SK-N-SH (cell line): Measurements from ENCODE around the gene DLG2. TPM values are rescaled to one million over a fixed set of nuclear protein-coding genes. Genes with fewer than 3 reads are reported as not detected.

Experiments used
- CTCF ChIA-PET: fragments of 300-600, 350-600 bp; formaldehyde crosslinking; extraction: SDS; loops from one replicate; lab custom pipeline; 2021; lab: Yijun Ruan, JAX
- POLR2A ChIA-PET: fragments of 350-600 bp; sonication (Branson Sonifier 250); formaldehyde crosslinking; extraction: SDS; loops from one replicate; lab custom pipeline; 2020; ENCODE audit warnings: antibody characterized with exemption, inconsistent platforms; lab: Yijun Ruan, JAX
- DNase-seq: peaks from one replicate; pipeline ENCODE4 v3.0.0; 2012
- H2AFZ ChIP-seq: fragments of 200-600 bp; sonication (generic); 2 replicates; pipeline ENCODE4 v1.8.1; 2016; ENCODE audit warnings: antibody characterized with exemption, mild to moderate bottlenecking, low read depth
- H3F3A ChIP-seq: fragments of 200-600 bp; sonication (generic); replicated peaks from 2 replicates; pipeline ENCODE3; 2016; ENCODE audit warnings: antibody characterized with exemption, mild to moderate bottlenecking; ENCODE audit not compliant: insufficient read depth
- H3K27ac ChIP-seq, 2 experiments: fragments of 200-500 bp in 1 of 2; fragments of 200-600 bp in 1 of 2; sonication (Bioruptor generic) in 1 of 2; sonication (generic), shearing (Covaris generic) in 1 of 2; 2 replicates each; pipeline versions ENCODE4 v1.5.1 to v1.6.1; 2014 to 2016; ENCODE audit warnings: low read depth in 2 of 2, inconsistent platforms in 1 of 2, low read length in 1 of 2, mild to moderate bottlenecking in 1 of 2, mixed read lengths in 1 of 2
- H3K27me3 ChIP-seq: fragments of 200-600 bp; sonication (generic), shearing (Covaris generic); 2 replicates; pipeline ENCODE4 v1.6.1; 2016; ENCODE audit warnings: mixed run types; ENCODE audit not compliant: insufficient read depth
- H3K36me3 ChIP-seq, 2 experiments: fragments of 200-500 bp in 1 of 2; fragments of 200-600 bp in 1 of 2; sonication (Bioruptor generic) in 1 of 2; sonication (generic) in 1 of 2; replicated peaks in 1 of 2; 2 replicates each; pipeline versions ENCODE3 to v1.5.1; 2014 to 2016; ENCODE audit warnings: low read length in 1 of 2, mild to moderate bottlenecking in 1 of 2; ENCODE audit not compliant: insufficient read depth in 2 of 2, control insufficient read depth in 1 of 2
- H3K4me1 ChIP-seq, 2 experiments: fragments of 200-500 bp in 1 of 2; fragments of 200-600 bp in 1 of 2; sonication (Bioruptor generic) in 1 of 2; sonication (generic), shearing (Covaris generic) in 1 of 2; 2 replicates each; pipeline versions ENCODE4 v1.5.1 to v1.6.1; 2014 to 2016; ENCODE audit warnings: low read depth in 1 of 2, low read length in 1 of 2, mixed run types in 1 of 2; ENCODE audit not compliant: insufficient read depth in 2 of 2, control insufficient read depth in 1 of 2
- H3K4me2 ChIP-seq: fragments of 200-600 bp; sonication (generic), shearing (Covaris generic); 2 replicates; pipeline ENCODE4 v1.6.1; 2017; ENCODE audit warnings: mixed run types
- H3K4me3 ChIP-seq, 2 experiments: fragments of 200-500 bp in 1 of 2; fragments of 200-600 bp in 1 of 2; sonication (Bioruptor generic) in 1 of 2; sonication (generic), shearing (Covaris generic) in 1 of 2; 2 replicates each; pipeline versions ENCODE4 v1.5.1 to v1.8.1; 2014 to 2016; ENCODE audit warnings: low read depth in 2 of 2, inconsistent platforms in 1 of 2, low read length in 1 of 2, mild to moderate bottlenecking in 1 of 2, mixed read lengths in 1 of 2, moderate library complexity in 1 of 2
- H3K79me2 ChIP-seq: fragments of 200-600 bp; sonication (generic); 2 replicates; pipeline ENCODE4 v1.8.1; 2017; ENCODE audit warnings: mild to moderate bottlenecking; ENCODE audit not compliant: insufficient read depth
- H3K9ac ChIP-seq: fragments of 200-600 bp; sonication (generic); 2 replicates; pipeline ENCODE4 v1.6.1; 2017; ENCODE audit warnings: mixed run types
- H3K9me2 ChIP-seq: fragments of 200-600 bp; sonication (generic); 2 replicates; pipeline ENCODE4 v1.6.1; 2017; ENCODE audit warnings: mixed run types
- H3K9me3 ChIP-seq: fragments of 200-600 bp; sonication (generic); 2 replicates; pipeline ENCODE4 v1.6.1; 2017; ENCODE audit warnings: mixed run types, mild to moderate bottlenecking, moderate library complexity
- H4K20me1 ChIP-seq: fragments of 200-600 bp; sonication (generic); 2 replicates; pipeline ENCODE4 v1.6.1; 2017; ENCODE audit warnings: mild to moderate bottlenecking, mixed run types; ENCODE audit not compliant: insufficient read depth
- CHD2 ChIP-seq: fragments of 150-350 bp; IDR thresholded peaks from 2 replicates; pipeline ENCODE4 v1.6.1; 2018; ENCODE audit warnings: low read length; ENCODE audit not compliant: partially characterized antibody
- ELF1 ChIP-seq: IDR thresholded peaks from 2 replicates; pipeline ENCODE4 v1.4.0; 2012
- EP300 ChIP-seq, 2 experiments: IDR thresholded peaks; 2 replicates each; pipeline versions ENCODE4 v1.4.0 to v1.6.1; 2012; ENCODE audit warnings: borderline replicate concordance in 1 of 2, low read depth in 1 of 2, low read length in 1 of 2
- EZH2phosphoT487 ChIP-seq: fragments of 200-600 bp; sonication (generic); IDR thresholded peaks from 2 replicates; pipeline ENCODE4 v1.6.1; 2017; ENCODE audit warnings: low read depth, mixed run types, mild to moderate bottlenecking, antibody characterized with exemption, moderate library complexity, borderline replicate concordance
- FOSL2 ChIP-seq: IDR thresholded peaks from 2 replicates; pipeline ENCODE4 v1.4.0; 2012; ENCODE audit warnings: low read depth, mild to moderate bottlenecking, moderate library complexity, borderline replicate concordance
- FOXJ3 ChIP-seq: sonication (generic); formaldehyde crosslinking; IDR thresholded peaks from 2 replicates; pipeline ENCODE4 v1.5.1; 2020; ENCODE audit warnings: mild to moderate bottlenecking, missing genetic modification reagents
- FOXM1 ChIP-seq: IDR thresholded peaks from 2 replicates; pipeline ENCODE4 v1.4.0; 2012; ENCODE audit warnings: low read depth, mild to moderate bottlenecking
- IRF3 ChIP-seq: fragments of 150-350 bp; IDR thresholded peaks from 2 replicates; pipeline ENCODE4 v1.6.1; 2016; ENCODE audit warnings: mild to moderate bottlenecking, low read depth, low read length
- MEF2A ChIP-seq: IDR thresholded peaks from 2 replicates; pipeline ENCODE4 v1.4.0; 2012; ENCODE audit warnings: low read depth, borderline replicate concordance
- MXI1 ChIP-seq: IDR thresholded peaks from 2 replicates; pipeline ENCODE4 v1.6.1; 2012; ENCODE audit warnings: mild to moderate bottlenecking, low read depth, low read length, improper control_type of control experiment
- NRF1 ChIP-seq: IDR thresholded peaks from 2 replicates; pipeline ENCODE4 v1.6.1; 2012; ENCODE audit warnings: low read depth, mild to moderate bottlenecking, low read length
- POLR2AphosphoS5 ChIP-seq: IDR thresholded peaks from 2 replicates; pipeline ENCODE4 v1.6.1; 2012; ENCODE audit warnings: low read depth, low read length
- RCOR1 ChIP-seq: fragments of 150-350 bp; IDR thresholded peaks from 2 replicates; pipeline ENCODE4 v1.6.1; 2017; ENCODE audit warnings: antibody characterized with exemption, low read length
- RFX5 ChIP-seq: IDR thresholded peaks from 2 replicates; pipeline ENCODE4 v1.6.1; 2012; ENCODE audit warnings: mild to moderate bottlenecking, improper control_type of control experiment, low read length
- RXRA ChIP-seq: IDR thresholded peaks from 2 replicates; pipeline ENCODE4 v1.4.0; 2012; ENCODE audit warnings: low read depth, mild to moderate bottlenecking, borderline replicate concordance
- SMC3 ChIP-seq: IDR thresholded peaks from 2 replicates; pipeline ENCODE4 v1.6.1; 2012; ENCODE audit warnings: low read depth, low read length, improper control_type of control experiment
- TAF1 ChIP-seq: IDR thresholded peaks from 2 replicates; pipeline ENCODE4 v1.6.1; 2012; ENCODE audit warnings: low read depth, mild to moderate bottlenecking, low read length, moderate library complexity, borderline replicate concordance
- TEAD4 ChIP-seq: IDR thresholded peaks from 2 replicates; pipeline ENCODE4 v1.4.0; 2012; ENCODE audit warnings: mild to moderate bottlenecking, borderline replicate concordance; ENCODE audit not compliant: insufficient read depth
- YY1 ChIP-seq: IDR thresholded peaks from 2 replicates; pipeline ENCODE4 v1.4.0; 2012; ENCODE audit warnings: low read depth, mild to moderate bottlenecking
- WGBS: methylation state at CpG from one replicate; pipeline ENCODE4 v1.1.6; 2017; ENCODE audit warnings: low lambda C conversion rate; 5-methylcytosine and 5-hydroxymethylcytosine counted together
- polyA plus RNA-seq, 3 experiments: library from polyadenylated mRNA; depleted of rRNA; stranded (reverse); fragments of >200 nt; gene quantifications; 2 replicates each; pipeline ENCODE4 v1.2.3, GENCODE V29; 2012
- TF ChIP-seq, protein P1 (sequence below): IDR thresholded peaks from 2 replicates; pipeline ENCODE4 v1.4.0; 2012; ENCODE audit warnings: low read depth, borderline replicate concordance

DLG2 gene
- polyA plus RNA-seq, 1 of the 3 experiments (the other 2 are of a cell fraction), result 0.21 TPM

- Histone ChIP-seq H2AFZ (no peak overlapping the region), H4K20me1 (no peaks in the 10 kb centered on the region), H3F3A (no peaks in the 10 kb centered on the region), H3K9me3 (no peaks in the 10 kb centered on the region), H3K9me2 (no peaks in the 10 kb centered on the region), H3K4me3 (no peak overlapping the region)
- POLR2A ChIA-PET, result no interaction called here
- TF ChIP-seq ELF1, result no peak
- TF ChIP-seq EZH2phosphoT487, result no peak
- TF ChIP-seq, all 33 proteins: peak for 0
- 33% methylated on average over 1 of the region's 1 CpG for WGBS
- H3K36me3 ChIP-seq, result no peaks in the 10 kb centered on the region
- CTCF ChIA-PET, result interaction anchor here (1.7 kb wide), 1 partner anchor 275 kb away, joined by 5 read pairs; no protein-coding TSS in a partner anchor
- no peaks in the 10 kb centered on the region for H3K79me2 ChIP-seq
- H3K27ac ChIP-seq, result no peak overlapping the region; a peak in 1 of 4 replicates
- no peak overlapping the region for H3K4me2 ChIP-seq
- DNase-seq, result no peak
- no peaks in the 10 kb centered on the region for H3K27me3 ChIP-seq
- H3K4me1 ChIP-seq, result peaks cover 20 to 22% of the 10 kb centered on the region in 2 experiments; a peak in 3 of 4 replicates
- no peak overlapping the region for H3K9ac ChIP-seq
Observed at GRCh38 chr11:83544846-83545245, 2082.3 kb downstream of the DLG2 start.

DNA sequence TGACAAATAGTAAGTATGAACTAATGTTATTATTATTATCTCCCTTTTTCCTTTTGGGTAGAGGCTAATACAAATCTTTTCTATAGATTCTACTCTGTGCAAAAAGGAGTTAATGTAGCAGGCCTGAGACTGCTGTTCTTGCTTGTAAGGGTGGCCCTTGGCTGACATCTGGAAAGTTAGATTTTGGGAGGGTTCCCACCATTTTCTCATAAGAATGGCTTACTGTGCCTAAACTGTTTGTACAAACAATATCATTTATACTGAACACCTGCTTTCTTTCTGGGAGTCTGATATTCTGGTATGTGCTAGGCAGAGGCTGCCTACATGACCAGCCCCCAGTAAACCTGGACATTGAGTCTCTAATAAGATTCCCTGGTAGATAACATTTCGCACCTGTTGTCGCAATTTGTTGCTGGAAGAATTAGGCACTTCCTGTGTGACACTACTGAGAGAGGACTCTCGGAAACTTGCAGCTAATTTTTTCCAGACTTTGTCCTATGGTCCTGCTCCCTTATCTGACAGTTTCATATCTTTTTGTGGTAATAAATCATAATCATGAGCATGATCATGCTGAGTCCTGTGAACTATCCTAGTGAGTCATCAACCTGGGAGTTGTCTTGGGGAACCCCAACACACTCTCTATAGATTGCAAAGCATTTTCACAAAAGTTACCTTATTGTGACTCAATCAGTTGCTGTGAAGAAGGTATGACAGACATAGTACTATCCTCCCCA, 2083.3 kb downstream of the DLG2 start:
- no peak overlapping the region for H2AFZ ChIP-seq
- POLR2A ChIA-PET, result no interaction called here
- CTCF ChIA-PET, result no interaction called here
- H3K36me3 ChIP-seq, result no peaks in the 10 kb centered on the region
- no peak for DNase-seq
- WGBS, result 30% methylated on average over 3 of the region's 3 CpGs
- H3K79me2 ChIP-seq, result no peaks in the 10 kb centered on the region
- no peak overlapping the region; a peak in 1 of 4 replicates for H3K27ac ChIP-seq
- no peak overlapping the region for H3K4me2 ChIP-seq
- no peaks in the 10 kb centered on the region for H3K9me3 ChIP-seq
- H4K20me1 ChIP-seq, result no peaks in the 10 kb centered on the region
- TF ChIP-seq NRF1 (no peak), RFX5 (peak; percentile 65; the same call in 1 of the 2 replicates)
- TF ChIP-seq, all 33 proteins: peak for 1
- H3K4me3 ChIP-seq, result no peak overlapping the region
- H3F3A ChIP-seq, result no peaks in the 10 kb centered on the region
- no peak overlapping the region for H3K9ac ChIP-seq
- no peaks in the 10 kb centered on the region for H3K27me3 ChIP-seq
- peaks cover 20 to 22% of the 10 kb centered on the region in 2 experiments; a peak in 3 of 4 replicates for H3K4me1 ChIP-seq
- no peaks in the 10 kb centered on the region for H3K9me2 ChIP-seq

DNA sequence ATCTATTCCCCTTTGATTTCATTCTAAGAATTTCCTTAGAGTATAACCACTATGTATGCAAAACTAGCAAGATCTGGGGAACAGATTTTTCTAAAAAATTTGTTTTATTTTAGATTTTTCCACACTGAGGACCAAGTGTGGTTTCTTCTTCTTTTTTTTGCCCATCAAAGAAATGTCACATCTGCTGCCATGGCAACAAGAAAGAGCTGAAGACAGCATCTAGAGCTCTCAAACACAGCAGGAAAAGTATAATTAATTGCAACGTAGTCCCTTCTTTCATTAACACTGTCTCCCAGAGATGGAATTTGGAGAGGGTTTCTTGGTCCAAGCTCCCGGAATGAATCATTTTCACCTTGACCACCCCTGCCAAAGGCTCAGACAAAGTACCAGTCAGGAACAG, 2084.3 kb downstream of the DLG2 start:
- POLR2A ChIA-PET, result no interaction called here
- Histone ChIP-seq H3K27me3 (no peaks in the 10 kb centered on the region), H4K20me1 (no peaks in the 10 kb centered on the region), H3K9me3 (no peaks in the 10 kb centered on the region), H3F3A (no peaks in the 10 kb centered on the region), H3K4me1 (peaks cover 20 to 22% of the 10 kb centered on the region in 2 experiments; a peak in 2 of 4 replicates), H3K27ac (no peak overlapping the region), H3K36me3 (no peaks in the 10 kb centered on the region), H3K9ac (no peak overlapping the region), H3K4me2 (no peak overlapping the region), H3K9me2 (no peaks in the 10 kb centered on the region), H3K79me2 (no peaks in the 10 kb centered on the region), H3K4me3 (no peak overlapping the region), H2AFZ (no peak overlapping the region)
- DNase-seq, result no peak
- WGBS, result 68% methylated on average over 2 of the region's 2 CpGs
- CTCF ChIA-PET, result interaction anchor here (1.0 to 1.1 kb wide), 2 partner anchors 181 to 250 kb away, joined by 3 to 4 read pairs; no protein-coding TSS in a partner anchor
- TF ChIP-seq ELF1, result no peak
- no peak for TF ChIP-seq MEF2A
- TF ChIP-seq MXI1, result no peak
- no peak for TF ChIP-seq TAF1
- TF ChIP-seq, protein P1, sequence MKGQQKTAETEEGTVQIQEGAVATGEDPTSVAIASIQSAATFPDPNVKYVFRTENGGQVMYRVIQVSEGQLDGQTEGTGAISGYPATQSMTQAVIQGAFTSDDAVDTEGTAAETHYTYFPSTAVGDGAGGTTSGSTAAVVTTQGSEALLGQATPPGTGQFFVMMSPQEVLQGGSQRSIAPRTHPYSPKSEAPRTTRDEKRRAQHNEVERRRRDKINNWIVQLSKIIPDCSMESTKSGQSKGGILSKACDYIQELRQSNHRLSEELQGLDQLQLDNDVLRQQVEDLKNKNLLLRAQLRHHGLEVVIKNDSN, result no peak
- TF ChIP-seq FOXJ3, result no peak
- no peak for TF ChIP-seq EZH2phosphoT487
- no peak for TF ChIP-seq CHD2
- no peak for TF ChIP-seq FOSL2
- TF ChIP-seq EP300 (IDR thresholded peaks at IDR 0.05; ENCODE audit: borderline replicate concordance in 1 of 2, low read depth in 1 of 2, low read length in 1 of 2), result no peak
- no peak for TF ChIP-seq FOXM1
- TF ChIP-seq SMC3, result no peak
- no peak for TF ChIP-seq YY1
- no peak for TF ChIP-seq IRF3
- TF ChIP-seq TEAD4, result no peak
- TF ChIP-seq RXRA, result no peak
- no peak for TF ChIP-seq RCOR1
- no peak for TF ChIP-seq POLR2AphosphoS5
- TF ChIP-seq, all 33 proteins: peak for 0
